ENCODE measurements around the gene PRAMEF26.
"Not testable (repeated sequence)": the region's sequence is repeated elsewhere in the genome, so short reads cannot be mapped to it uniquely, and the experiment has no call there.

Gene PRAMEF26
- long read RNA-seq: 0 reads

DNA sequence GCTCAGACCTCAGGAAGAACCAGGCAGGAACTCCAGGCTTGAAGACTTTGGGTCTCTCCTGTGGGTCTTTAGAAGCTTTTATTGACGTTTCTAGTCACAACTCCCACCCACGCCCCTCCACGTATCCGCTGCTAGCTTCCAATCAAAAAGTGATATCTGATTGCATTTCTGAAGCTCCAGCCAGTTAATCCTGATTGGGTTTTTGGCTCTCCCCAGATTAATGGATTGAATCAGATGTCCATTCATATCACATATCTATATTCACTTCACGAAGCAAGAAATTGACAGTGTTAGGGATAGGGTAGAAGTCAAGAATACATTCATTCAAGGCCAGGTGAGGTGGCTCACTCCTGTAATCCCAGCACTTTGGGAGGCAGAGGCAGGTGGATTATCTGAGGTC lies at the start of gene PRAMEF26:
Gene PRAMEF26 (minus strand): TSS at position 101 of the 400 bp plus-strand sequence. CDS start 2,914 bp downstream, outside the sequence.
- H3K4me3 ChIP-seq (replicated peaks; ENCODE audit: insufficient read depth, low read length); DNase-seq (ENCODE audit: low read depth in 1 of 2, low spot score in 1 of 2); H3K27me3 ChIP-seq (ENCODE audit: insufficient read depth, poor library complexity, severe bottlenecking); H3K27ac ChIP-seq (replicated peaks): not testable (repeated sequence)

DNA sequence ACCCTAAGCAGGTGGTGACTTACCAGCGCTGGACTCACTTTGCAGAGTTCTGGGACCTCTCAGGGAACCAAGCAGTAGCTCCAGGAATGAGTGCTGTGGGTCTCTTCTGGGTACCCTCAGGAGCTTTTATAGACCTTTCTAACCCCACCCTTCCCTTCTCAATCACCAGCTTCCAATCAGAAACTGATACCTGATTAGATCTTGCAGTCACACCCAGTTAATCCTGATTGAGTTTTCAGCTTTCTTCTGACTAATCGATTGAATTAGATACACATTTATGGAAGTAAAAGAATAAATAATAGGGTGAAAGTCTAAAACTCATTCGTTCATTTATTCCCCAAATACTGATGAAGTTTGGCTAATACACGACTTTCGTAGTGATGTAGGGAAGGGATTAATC lies 45.5 kb upstream of the PRAMEF26 start, which contains the start of gene PRAMEF13:
Gene PRAMEF13 (minus strand): TSS at position 101 of the 400 bp plus-strand sequence. CDS start 1,820 bp downstream, outside the sequence.
- DNase-seq (ENCODE audit: low read depth in 1 of 2, low spot score in 1 of 2); H3K4me3 ChIP-seq (replicated peaks; ENCODE audit: insufficient read depth, low read length); H3K27ac ChIP-seq (replicated peaks); H3K27me3 ChIP-seq (ENCODE audit: insufficient read depth, poor library complexity, severe bottlenecking): not testable (repeated sequence)

DNA sequence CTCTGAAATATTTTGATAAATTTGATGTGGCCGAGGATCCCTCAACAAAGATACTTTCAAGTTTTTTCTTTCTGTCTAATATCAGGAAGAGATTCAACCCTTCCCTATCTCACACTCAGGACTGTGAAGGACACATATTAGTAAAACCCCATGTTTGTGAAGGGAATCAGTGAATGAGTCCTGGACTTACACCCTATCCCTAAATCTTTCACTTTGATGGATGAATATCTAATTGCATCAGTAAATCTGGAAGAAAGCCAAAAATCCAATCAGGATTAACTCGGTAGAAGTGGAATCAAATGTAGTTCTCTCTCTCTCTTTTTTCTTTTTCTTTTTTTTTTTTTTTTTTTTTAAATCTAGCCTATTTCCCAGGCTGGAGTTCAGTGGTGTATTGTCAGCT lies 15.7 kb upstream of the PRAMEF26 start, which contains the start of gene PRAMEF9:
Gene PRAMEF9 (plus strand): TSS at position 301 of the 400 bp plus-strand sequence. CDS start 3,433 bp downstream, outside the sequence.
- H3K27ac ChIP-seq (replicated peaks); DNase-seq (ENCODE audit: low read depth in 1 of 2, low spot score in 1 of 2); H3K27me3 ChIP-seq (ENCODE audit: insufficient read depth, poor library complexity, severe bottlenecking); H3K4me3 ChIP-seq (replicated peaks; ENCODE audit: insufficient read depth, low read length): not testable (repeated sequence)

DNA sequence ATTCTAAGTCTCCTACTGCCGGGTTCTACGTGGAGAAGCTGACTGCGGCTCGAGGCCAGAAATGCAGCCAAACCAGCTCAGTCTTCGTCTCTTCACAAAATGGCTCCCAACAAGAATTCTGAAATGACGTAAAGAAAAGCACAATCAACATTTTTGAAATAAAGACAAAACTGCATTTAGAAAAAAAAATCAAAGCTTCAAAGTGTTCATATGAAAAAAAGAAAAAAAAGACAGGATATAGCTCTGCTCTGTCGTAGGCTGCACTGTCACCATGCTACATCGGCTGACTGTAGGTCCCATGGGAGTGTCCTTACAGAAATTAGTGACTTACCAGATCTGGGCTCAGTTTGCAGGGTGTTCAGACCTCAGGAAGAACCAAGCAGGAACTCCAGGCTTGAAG lies 9.7 kb upstream of the PRAMEF26 start, which contains the start of gene HNRNPCL4:
Gene HNRNPCL4 (minus strand): TSS at position 101 of the 400 bp plus-strand sequence. CDS start 164 bp downstream, outside the sequence.
- DNase-seq (ENCODE audit: low read depth in 1 of 2, low spot score in 1 of 2); H3K4me3 ChIP-seq (replicated peaks; ENCODE audit: insufficient read depth, low read length); H3K27ac ChIP-seq (replicated peaks); H3K27me3 ChIP-seq (ENCODE audit: insufficient read depth, poor library complexity, severe bottlenecking): not testable (repeated sequence)

DNA sequence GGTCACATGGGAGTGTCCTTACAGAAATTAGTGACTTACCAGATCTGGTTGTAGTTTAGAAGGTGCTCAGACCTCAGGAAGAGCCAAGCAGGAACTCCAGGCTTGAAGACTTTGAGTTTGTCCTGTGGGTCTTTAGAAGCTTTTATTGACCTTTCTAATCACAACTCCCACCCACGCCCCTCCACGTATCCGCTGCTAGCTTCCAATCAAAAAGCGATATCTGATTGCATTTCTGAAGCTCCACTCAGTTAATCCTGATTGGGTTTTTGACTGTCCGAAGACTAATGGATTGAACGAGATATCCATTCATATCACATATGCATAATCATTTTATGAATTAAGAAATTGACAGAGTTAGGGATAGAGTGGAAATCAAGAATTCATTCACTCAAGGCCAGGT lies 39.1 kb downstream of the PRAMEF26 start, which contains the start of gene HNRNPCL2:
Gene HNRNPCL2 (minus strand): TSS at position 101 of the 400 bp plus-strand sequence. CDS start 454 bp downstream, outside the sequence.
- H3K27me3 ChIP-seq (ENCODE audit: insufficient read depth, poor library complexity, severe bottlenecking); H3K4me3 ChIP-seq (replicated peaks; ENCODE audit: insufficient read depth, low read length); DNase-seq (ENCODE audit: low read depth in 1 of 2, low spot score in 1 of 2); H3K27ac ChIP-seq (replicated peaks): not testable (repeated sequence)

Data from HL-60 (cell line).